Measurements from ENCODE around the gene HMGA1.

The HMGA1 gene

DNA sequence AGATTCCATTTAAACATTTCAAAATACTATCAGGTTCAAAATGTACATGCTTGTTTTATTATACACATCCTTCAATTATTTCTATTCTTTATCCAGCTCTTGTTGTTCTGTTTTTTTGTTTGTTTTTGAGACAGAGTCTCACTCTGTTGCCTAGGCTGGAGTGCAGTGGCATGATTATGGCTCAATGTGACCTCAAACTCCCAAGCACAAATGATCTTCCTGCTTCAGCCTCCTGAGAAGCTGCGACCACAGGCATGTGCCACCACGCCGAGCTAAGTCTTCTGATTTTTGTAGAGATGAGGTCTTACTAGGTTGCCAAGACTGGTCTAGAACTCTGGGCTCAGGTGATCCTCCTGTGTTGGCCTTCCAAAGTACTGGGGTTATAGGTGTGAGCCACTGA is 56.3 kb downstream of the HMGA1 start:
- no peak for DNase-seq (ENCODE audit: low read depth)

DNA sequence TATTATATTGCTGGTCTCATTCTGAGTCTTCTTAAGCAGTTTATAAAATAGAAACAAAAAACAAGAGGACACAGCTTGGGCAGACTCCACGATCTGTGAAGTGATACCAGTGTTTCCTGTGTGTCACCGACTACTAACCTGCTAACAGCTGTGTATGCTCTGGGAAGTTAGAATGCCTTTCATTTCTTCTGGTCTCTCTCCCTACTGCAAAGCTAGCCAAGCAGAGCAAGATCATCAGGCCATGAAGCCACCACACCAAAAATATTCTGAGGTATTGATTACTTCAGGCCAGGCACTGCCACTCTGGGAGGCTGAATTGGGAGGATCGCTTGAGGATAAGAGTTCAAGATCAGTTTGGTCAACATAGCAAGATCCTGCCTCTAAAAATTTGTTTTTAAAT is 59.0 kb downstream of the HMGA1 start:
- no peak for DNase-seq (ENCODE audit: low read depth)
